Heart left ventricle (tissue), 16 donors: ENCODE measurements around the gene ASF1B. TPM values are rescaled to one million over a fixed set of nuclear protein-coding genes. Genes with fewer than 3 reads are reported as not detected.
A peak's percentile ranks its signal among the peaks of the same experiment; 100 is the strongest.

Source experiments
- ATAC-seq, 4 donors: fragments of 200-7000 bp; cut with Tn5 transposase; one replicate each; pipeline ENCODE4 v1.9.1; 2020 to 2022; ENCODE audit warnings: moderate library complexity in 4 of 4, mild to moderate bottlenecking in 3 of 4, moderate number of reproducible peaks in 1 of 4
- DNase-seq, 5 donors: peaks; one replicate each; pipeline ENCODE4 v3.0.0-alpha.2; 2020
- H3K27ac ChIP-seq, 12 donors: fragments of 200-600 bp; sonication (generic) in 4 of 12; one replicate each; pipeline versions ENCODE4 v1.5.0 to v1.8.0; 2016 to 2022; ENCODE audit warnings: mild to moderate bottlenecking in 2 of 12
- H3K27me3 ChIP-seq, 9 donors: fragments of 200-600 bp; sonication (generic) in 2 of 9; one replicate each; pipeline versions ENCODE4 v1.5.1 to v1.8.0; 2016 to 2022; ENCODE audit warnings: mild to moderate bottlenecking in 3 of 9
- H3K36me3 ChIP-seq, 9 donors: fragments of 200-600 bp; sonication (generic) in 2 of 9; one replicate each; pipeline versions ENCODE4 v1.5.0 to v1.8.0; 2018 to 2022; ENCODE audit warnings: mild to moderate bottlenecking in 2 of 9
- H3K4me1 ChIP-seq, 12 donors: fragments of 200-600 bp; sonication (generic) in 4 of 12; one replicate each; pipeline versions ENCODE4 v1.5.0 to v1.8.0; 2016 to 2022; ENCODE audit warnings: mild to moderate bottlenecking in 3 of 12
- H3K4me3 ChIP-seq, 12 donors: fragments of 200-600 bp; sonication (generic) in 4 of 12; one replicate each; pipeline versions ENCODE4 v1.5.0 to v1.8.0; 2017 to 2022; ENCODE audit warnings: mild to moderate bottlenecking in 9 of 12, moderate library complexity in 4 of 12
- H3K9me3 ChIP-seq, 12 donors: fragments of 200-600 bp; sonication (generic) in 4 of 12; one replicate each; pipeline versions ENCODE4 v1.5.0 to v1.8.0; 2016 to 2022; ENCODE audit warnings: mild to moderate bottlenecking in 1 of 12
- POLR2A ChIP-seq, 2 donors: fragments of 450-650 bp; IDR thresholded peaks; one replicate each; pipeline ENCODE4 v1.6.1; 2017; ENCODE audit warnings: antibody characterized with exemption in 2 of 2, mild to moderate bottlenecking in 2 of 2, moderate library complexity in 2 of 2
- WGBS, 4 donors: extraction: QIAGEN DNeasy Blood & Tissue Kit in 2 of 4; methylation state at CpG; one replicate each; pipeline versions ENCODE4 v1.1.5 to v1.1.7; 2013 to 2018; 5-methylcytosine and 5-hydroxymethylcytosine counted together
- intact Hi-C, 10 donors: fragments of 100-400 bp; cut with DNase I; formaldehyde crosslinking; loops; one replicate each; pipeline versions ENCODE4 v1.11.1 to v1.14.2; 2022
- polyA plus RNA-seq, 2 donors: library from polyadenylated mRNA; stranded (reverse); fragments of 200-250 nt; gene quantifications; one replicate each; pipeline ENCODE4 v1.2.3, GENCODE V29; 2013
- total RNA-seq, 9 donors: library from RNA; depleted of rRNA in 2 of 9; stranded (reverse); fragments of >200 nt in 2 of 9; fragmentation: NEBNext Ultra II Directional in 3 of 9; extraction: Animal tissue kit (Norgen Biotek cat#: 25700) in 3 of 9; gene quantifications; one replicate each; pipeline versions ENCODE4 v1.1.0 to v1.2.4, GENCODE V29; 2016 to 2023
- TF ChIP-seq, protein P1 (sequence below), 12 donors: fragments of 200-600 bp; sonication (generic) in 4 of 12; IDR thresholded peaks; one replicate each; pipeline versions ENCODE4 v1.5.0 to v1.8.0; 2018 to 2022; ENCODE audit warnings: antibody characterized with exemption in 12 of 12, mild to moderate bottlenecking in 5 of 12
- donor health status: ischemic (EF 13 %, LVEDD 7.1; RV severe dilation, severe dysfunction).
- donor health status: healthy with polysubstance abuse.
- donor health status: DM: no; HTN: yes; CAD: no.
- donor health status: DM: no; HTN: no; CAD: no.
- donor health status: ischemic (EF 25% LVEDD 6.9; RV normal size, moderate dysfunction).
- donor health status: ischemic (EF 25% LVEDD 5.7; RV mildly dilated, moderate dysfunction).
- donor health status: healthy.
- donor health status: DM: yes; HTN: yes; CAD: no.
- donor health status: ischemic (EF 35%, LVEDD 5.7; RV mildly dilated, moderate dysfunction).
- donor health status: nonischemic (EF 11% LVEDD 7.7; RV severe dilation, severe dysfunction).
- donor health status: DM: yes; HTN: yes; CAD: no.
- donor health status: PGD.
- donor health status: ischemic (EF 29% LVEDD 5.4; RV normal size, mild dysfunction).
- donor health status: nonischemic (EF 23%, LVEDD 6.1; RV moderate dilation, normal function).

ASF1B gene
- total and polyA plus RNA-seq, 11 donors, result 0.19 to 7.0 (median 0.91) TPM

GRCh38 chr19:14113762-14114414 is 22.5 kb downstream of the ASF1B start:
- DNase-seq, result peak in 3 of 5 donors; percentile 55 to 72 (median 59)
- Histone ChIP-seq H3K27me3 (no peaks in the 10 kb centered on the region), H3K4me3 (peak overlapping the region in 6 of 12 donors; percentile 10 to 50 (median 36)), H3K4me1 (peaks cover 35 to 83% (median 67%) of the 10 kb centered on the region in 12 donors), H3K9me3 (no peaks in the 10 kb centered on the region), H3K27ac (peak overlapping the region; percentile 80 to 98 (median 96)), H3K36me3 (peaks cover 0 to 10% (median 0%) of the 10 kb centered on the region in 9 donors)
- no peak for ATAC-seq
- 76 to 80% (median 79%) methylated on average over 12 to 18 of the region's 18 CpGs for WGBS, 4 donors
- intact Hi-C loops, result loop anchor here in 1 of 10 donors (2.0 kb wide), 1 partner anchor 21 kb away; no protein-coding TSS in a partner anchor
- TF ChIP-seq, protein P1, sequence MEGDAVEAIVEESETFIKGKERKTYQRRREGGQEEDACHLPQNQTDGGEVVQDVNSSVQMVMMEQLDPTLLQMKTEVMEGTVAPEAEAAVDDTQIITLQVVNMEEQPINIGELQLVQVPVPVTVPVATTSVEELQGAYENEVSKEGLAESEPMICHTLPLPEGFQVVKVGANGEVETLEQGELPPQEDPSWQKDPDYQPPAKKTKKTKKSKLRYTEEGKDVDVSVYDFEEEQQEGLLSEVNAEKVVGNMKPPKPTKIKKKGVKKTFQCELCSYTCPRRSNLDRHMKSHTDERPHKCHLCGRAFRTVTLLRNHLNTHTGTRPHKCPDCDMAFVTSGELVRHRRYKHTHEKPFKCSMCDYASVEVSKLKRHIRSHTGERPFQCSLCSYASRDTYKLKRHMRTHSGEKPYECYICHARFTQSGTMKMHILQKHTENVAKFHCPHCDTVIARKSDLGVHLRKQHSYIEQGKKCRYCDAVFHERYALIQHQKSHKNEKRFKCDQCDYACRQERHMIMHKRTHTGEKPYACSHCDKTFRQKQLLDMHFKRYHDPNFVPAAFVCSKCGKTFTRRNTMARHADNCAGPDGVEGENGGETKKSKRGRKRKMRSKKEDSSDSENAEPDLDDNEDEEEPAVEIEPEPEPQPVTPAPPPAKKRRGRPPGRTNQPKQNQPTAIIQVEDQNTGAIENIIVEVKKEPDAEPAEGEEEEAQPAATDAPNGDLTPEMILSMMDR (IDR thresholded peaks at IDR 0.05), result peak in 8 of 12 donors; percentile 15 to 38 (median 29)
- no peak for TF ChIP-seq POLR2A (IDR thresholded peaks at IDR 0.05)

GRCh38 chr19:14112809-14113385 is 23.5 kb downstream of the ASF1B start:
- intact Hi-C loops, result loop anchor here in 1 of 10 donors (2.0 kb wide), 1 partner anchor 20 kb away; no protein-coding TSS in a partner anchor
- DNase-seq (peak; percentile 67 to 74 (median 72)), ATAC-seq (peak in 2 of 4 donors; percentile 19 to 46)
- no peaks in the 10 kb centered on the region for H3K9me3 ChIP-seq
- WGBS, 4 donors, result 13 to 25% (median 17%) methylated on average over 8 to 12 of the region's 12 CpGs
- H3K27ac ChIP-seq, result peak overlapping the region; percentile 80 to 98 (median 96)
- TF ChIP-seq POLR2A (IDR thresholded peaks at IDR 0.05), result no peak
- TF ChIP-seq, protein P1 (IDR thresholded peaks at IDR 0.05), result no peak
- peaks cover 35 to 83% (median 65%) of the 10 kb centered on the region in 12 donors for H3K4me1 ChIP-seq
- no peaks in the 10 kb centered on the region for H3K27me3 ChIP-seq
- H3K4me3 ChIP-seq, result peak overlapping the region in 11 of 12 donors; percentile 16 to 50 (median 38)
- peaks cover 0 to 14% (median 0%) of the 10 kb centered on the region in 9 donors for H3K36me3 ChIP-seq

- peak in 4 of 5 donors; percentile 47 to 73 (median 60) for DNase-seq
- Histone ChIP-seq H3K4me3 (peak overlapping the region in 11 of 12 donors; percentile 16 to 50 (median 38)), H3K36me3 (peaks cover 0 to 20% (median 0%) of the 10 kb centered on the region in 9 donors), H3K4me1 (peaks cover 35 to 89% (median 69%) of the 10 kb centered on the region in 12 donors), H3K9me3 (no peaks in the 10 kb centered on the region), H3K27me3 (no peaks in the 10 kb centered on the region), H3K27ac (peak overlapping the region; percentile 80 to 98 (median 96))
- TF ChIP-seq POLR2A (IDR thresholded peaks at IDR 0.05), result no peak
- TF ChIP-seq, protein P1 (IDR thresholded peaks at IDR 0.05), result no peak
- ATAC-seq, result peak in 1 of 4 donors; percentile 10
- intact Hi-C loops, result loop anchor here in 1 of 10 donors (2.0 kb wide), 1 partner anchor 19 kb away; no protein-coding TSS in a partner anchor
- 33 to 47% (median 38%) methylated on average over 9 to 12 of the region's 12 CpGs for WGBS, 4 donors
Observed at GRCh38 chr19:14112051-14112808, 24.2 kb downstream of the ASF1B start.
